ENCODE data around the gene STARD9. TPM values are rescaled to one million over a fixed set of nuclear protein-coding genes. Genes with fewer than 3 reads are reported as not detected.

The STARD9 gene
- total RNA-seq, 1 donor from 2014 or later: 7.2 TPM

GRCh38 chr15:42581272-42581730, 5.9 kb downstream of the STARD9 start:
- Mint-ChIP-seq H3K36me3 (ENCODE audit: low read depth, unreplicated experiment) (peaks cover 5% of the 10 kb centered on the region), H3K27ac (ENCODE audit: unreplicated experiment) (no peak overlapping the region), H3K9me3 (ENCODE audit: unreplicated experiment) (no peaks in the 10 kb centered on the region), H3K4me1 (ENCODE audit: unreplicated experiment) (peaks cover 30% of the 10 kb centered on the region), H3K27me3 (ENCODE audit: unreplicated experiment) (peaks cover 9% of the 10 kb centered on the region), H3K4me3 (ENCODE audit: unreplicated experiment) (peak overlapping the region; percentile 81)
- no peak for TF ChIP-seq CTCF (IDR thresholded peaks at IDR 0.05; ENCODE audit: unreplicated experiment)
- peak; percentile 79 for DNase-seq (ENCODE audit: low spot score)

GRCh38 chr15:42582569-42583375, 7.4 kb downstream of the STARD9 start:
- no peak overlapping the region for H3K27ac Mint-ChIP-seq (ENCODE audit: unreplicated experiment)
- H3K4me3 Mint-ChIP-seq (ENCODE audit: unreplicated experiment): no peak overlapping the region
- TF ChIP-seq CTCF (IDR thresholded peaks at IDR 0.05; ENCODE audit: unreplicated experiment): no peak
- no peaks in the 10 kb centered on the region for H3K9me3 Mint-ChIP-seq (ENCODE audit: unreplicated experiment)
- H3K27me3 Mint-ChIP-seq (ENCODE audit: unreplicated experiment): peaks cover 7% of the 10 kb centered on the region
- H3K36me3 Mint-ChIP-seq (ENCODE audit: low read depth, unreplicated experiment): no peaks in the 10 kb centered on the region
- no peak for DNase-seq (ENCODE audit: low spot score)
- peaks cover 25% of the 10 kb centered on the region for H3K4me1 Mint-ChIP-seq (ENCODE audit: unreplicated experiment)

GRCh38 chr15:42584031-42584765, 8.8 kb downstream of the STARD9 start:
- no peak overlapping the region for H3K4me3 Mint-ChIP-seq (ENCODE audit: unreplicated experiment)
- H3K9me3 Mint-ChIP-seq (ENCODE audit: unreplicated experiment): no peaks in the 10 kb centered on the region
- TF ChIP-seq CTCF (IDR thresholded peaks at IDR 0.05; ENCODE audit: unreplicated experiment): no peak
- no peak for DNase-seq (ENCODE audit: low spot score)
- H3K27me3 Mint-ChIP-seq (ENCODE audit: unreplicated experiment): peaks cover 4% of the 10 kb centered on the region
- peaks cover 25% of the 10 kb centered on the region for H3K4me1 Mint-ChIP-seq (ENCODE audit: unreplicated experiment)
- peak overlapping the region; percentile 45 for H3K27ac Mint-ChIP-seq (ENCODE audit: unreplicated experiment)
- H3K36me3 Mint-ChIP-seq (ENCODE audit: low read depth, unreplicated experiment): no peaks in the 10 kb centered on the region

GRCh38 chr15:42590619-42591237, 15.3 kb downstream of the STARD9 start:
- no peak for DNase-seq (ENCODE audit: low spot score)
- Mint-ChIP-seq H3K4me3 (ENCODE audit: unreplicated experiment) (no peak overlapping the region), H3K27me3 (ENCODE audit: unreplicated experiment) (no peaks in the 10 kb centered on the region), H3K27ac (ENCODE audit: unreplicated experiment) (no peak overlapping the region), H3K9me3 (ENCODE audit: unreplicated experiment) (no peaks in the 10 kb centered on the region), H3K4me1 (ENCODE audit: unreplicated experiment) (peaks cover 21% of the 10 kb centered on the region), H3K36me3 (ENCODE audit: low read depth, unreplicated experiment) (peaks cover 3% of the 10 kb centered on the region)
- TF ChIP-seq CTCF (IDR thresholded peaks at IDR 0.05; ENCODE audit: unreplicated experiment): no peak
